Lung (tissue), 12 donors: ENCODE measurements around the gene GP9. TPM values are rescaled to one million over a fixed set of nuclear protein-coding genes. Genes with fewer than 3 reads are reported as not detected.

ENCODE experiments used
- ATAC-seq: fragments of 200-7000 bp; cut with Tn5 transposase; one replicate; pipeline ENCODE4 v1.9.1; 2020; ENCODE audit warnings: moderate number of reproducible peaks; ENCODE audit not compliant: insufficient read depth, low FRiP score
- DNase-seq, 3 donors: peaks; one replicate each; pipeline ENCODE4 v3.0.0-alpha.2; 2013 to 2017
- H3K27ac ChIP-seq, 2 donors: one replicate each; pipeline ENCODE4 v1.5.1; 2013; ENCODE audit warnings: mild to moderate bottlenecking in 2 of 2, moderate library complexity in 2 of 2, control low read depth in 1 of 2, inconsistent platforms in 1 of 2, low read depth in 1 of 2, low read length in 1 of 2
- H3K27me3 ChIP-seq, 3 donors: one replicate each; pipeline ENCODE4 v1.5.1; 2013; ENCODE audit warnings: low read length in 2 of 3; ENCODE audit not compliant: control insufficient read depth in 3 of 3, insufficient read depth in 3 of 3
- H3K36me3 ChIP-seq, 4 donors: one replicate each; pipeline ENCODE4 v1.5.1; 2013; ENCODE audit warnings: low read length in 4 of 4, mild to moderate bottlenecking in 1 of 4, moderate library complexity in 1 of 4; ENCODE audit not compliant: control insufficient read depth in 4 of 4, insufficient read depth in 4 of 4
- H3K4me1 ChIP-seq, 5 donors: one replicate each; pipeline ENCODE4 v1.5.1; 2013; ENCODE audit warnings: low read length in 5 of 5, mild to moderate bottlenecking in 2 of 5, moderate library complexity in 1 of 5; ENCODE audit not compliant: control insufficient read depth in 5 of 5, insufficient read depth in 5 of 5
- H3K4me3 ChIP-seq: one replicate; pipeline ENCODE4 v1.5.1; 2013; ENCODE audit warnings: mild to moderate bottlenecking, control low read depth, moderate library complexity
- H3K9ac ChIP-seq, 2 donors: one replicate each; pipeline ENCODE4 v1.5.1; 2013; ENCODE audit warnings: low read length in 2 of 2, control low read depth in 1 of 2; ENCODE audit not compliant: insufficient read depth in 1 of 2
- H3K9me3 ChIP-seq, 4 donors: one replicate each; pipeline ENCODE4 v1.5.1; 2013; ENCODE audit warnings: low read length in 3 of 4, mild to moderate bottlenecking in 1 of 4, moderate library complexity in 1 of 4; ENCODE audit not compliant: control insufficient read depth in 4 of 4, insufficient read depth in 3 of 4
- WGBS, 2 donors: extraction: QIAGEN DNeasy Blood & Tissue Kit; methylation state at CpG; one replicate each; pipeline ENCODE4 v1.1.7; 2013; 5-methylcytosine and 5-hydroxymethylcytosine counted together
- polyA plus RNA-seq, 2 donors: library from polyadenylated mRNA; stranded (reverse); fragments of 200-250 nt; gene quantifications; one replicate each; pipeline ENCODE4 v1.2.1, GENCODE V29; 2013
- total RNA-seq, 2 donors: library from RNA; depleted of rRNA in 1 of 2; stranded (reverse); fragments of >200 nt in 1 of 2; gene quantifications; one replicate each; pipeline ENCODE4 v1.2.1, GENCODE V29; 2014 to 2021
- TF ChIP-seq, protein P1 (sequence below): IDR thresholded peaks from 2 replicates; pipeline ENCODE4 v1.5.1; 2012; ENCODE audit warnings: mild to moderate bottlenecking; ENCODE audit errors: control extremely low read depth, extremely low read depth
- donor health status: control.
- donor health status: control.
- donor health status: Bipolar disorder and iron deficiency.
- donor health status: healthy.
- donor health status: DM: yes; HTN: yes; CAD: no.

The GP9 gene
- total and polyA plus RNA-seq, 4 donors: 0.40 to 6.2 (median 2.2) TPM

DNA sequence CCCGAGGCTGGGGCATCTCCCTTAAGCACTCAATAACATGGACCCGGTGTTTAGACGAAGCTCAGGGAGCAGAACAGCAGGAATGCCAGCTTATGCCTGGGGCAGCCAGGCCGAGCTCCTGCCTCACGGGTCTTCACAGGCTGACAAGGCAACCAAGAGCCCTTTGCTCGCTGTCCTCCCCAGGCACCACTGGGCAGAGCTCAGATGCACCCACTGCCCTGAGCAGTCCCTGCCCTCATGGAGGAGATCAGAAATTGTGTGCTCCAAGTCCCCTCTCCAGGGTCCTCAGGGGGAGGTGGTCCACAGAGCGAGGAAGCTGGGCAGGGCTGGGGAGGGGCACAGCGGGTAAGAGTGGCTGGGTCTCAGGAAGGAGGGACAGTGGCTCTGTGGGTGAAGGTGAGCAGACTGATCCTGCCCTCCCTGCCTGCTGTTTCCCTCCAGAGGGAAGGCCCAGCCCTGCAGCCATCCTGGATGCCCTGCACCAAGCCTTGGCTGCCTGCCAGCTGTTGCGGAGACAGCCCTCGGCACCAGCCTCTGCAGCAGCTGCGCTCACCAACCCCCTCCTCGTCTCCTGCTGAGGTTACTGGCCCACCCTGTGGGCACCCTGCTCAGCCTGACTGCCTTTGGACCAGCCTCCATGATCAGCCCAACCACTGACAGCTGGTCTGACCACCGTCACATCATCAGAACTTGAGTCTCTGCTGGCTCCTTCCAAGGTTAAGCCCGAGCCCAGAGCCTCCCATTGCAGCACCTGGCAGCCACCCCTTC lies 21.1 kb upstream of the GP9 start:
- no peak for ATAC-seq
- peak in 2 of 3 donors; percentile 26 to 56 for DNase-seq
- TF ChIP-seq, protein P1, sequence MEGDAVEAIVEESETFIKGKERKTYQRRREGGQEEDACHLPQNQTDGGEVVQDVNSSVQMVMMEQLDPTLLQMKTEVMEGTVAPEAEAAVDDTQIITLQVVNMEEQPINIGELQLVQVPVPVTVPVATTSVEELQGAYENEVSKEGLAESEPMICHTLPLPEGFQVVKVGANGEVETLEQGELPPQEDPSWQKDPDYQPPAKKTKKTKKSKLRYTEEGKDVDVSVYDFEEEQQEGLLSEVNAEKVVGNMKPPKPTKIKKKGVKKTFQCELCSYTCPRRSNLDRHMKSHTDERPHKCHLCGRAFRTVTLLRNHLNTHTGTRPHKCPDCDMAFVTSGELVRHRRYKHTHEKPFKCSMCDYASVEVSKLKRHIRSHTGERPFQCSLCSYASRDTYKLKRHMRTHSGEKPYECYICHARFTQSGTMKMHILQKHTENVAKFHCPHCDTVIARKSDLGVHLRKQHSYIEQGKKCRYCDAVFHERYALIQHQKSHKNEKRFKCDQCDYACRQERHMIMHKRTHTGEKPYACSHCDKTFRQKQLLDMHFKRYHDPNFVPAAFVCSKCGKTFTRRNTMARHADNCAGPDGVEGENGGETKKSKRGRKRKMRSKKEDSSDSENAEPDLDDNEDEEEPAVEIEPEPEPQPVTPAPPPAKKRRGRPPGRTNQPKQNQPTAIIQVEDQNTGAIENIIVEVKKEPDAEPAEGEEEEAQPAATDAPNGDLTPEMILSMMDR: no peak

DNA sequence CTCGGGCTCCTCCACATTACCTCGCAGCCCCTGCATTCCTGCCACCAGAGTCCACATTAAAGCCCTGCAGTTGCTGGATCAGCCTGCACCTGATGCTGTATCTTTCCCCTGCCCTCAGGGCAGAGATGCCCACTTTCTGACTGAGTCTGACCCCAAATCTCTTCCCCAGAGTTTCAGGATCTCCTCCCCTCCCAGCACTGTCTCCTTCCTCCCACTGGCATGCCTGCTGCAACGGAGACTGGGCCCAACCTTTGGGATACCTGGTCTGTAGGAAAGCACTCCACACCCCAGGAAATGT lies 20.6 kb upstream of the GP9 start:
- H3K36me3 ChIP-seq: peaks cover 0 to 9% (median 2%) of the 10 kb centered on the region in 4 donors
- no peaks in the 10 kb centered on the region for H3K9me3 ChIP-seq
- no peaks in the 10 kb centered on the region for H3K27me3 ChIP-seq
- WGBS, 2 donors: 80 to 87% methylated on average over 3 of the region's 3 CpGs
- DNase-seq: no peak
- no peak for ATAC-seq
- H3K9ac ChIP-seq: no peak overlapping the region
- peaks cover 0 to 8% (median 0%) of the 10 kb centered on the region in 5 donors for H3K4me1 ChIP-seq
- no peak overlapping the region for H3K27ac ChIP-seq
- H3K4me3 ChIP-seq: no peak overlapping the region
- TF ChIP-seq, protein P1: no peak

More for the DNA sequence above, 21.1 kb upstream of the GP9 start:
- Histone ChIP-seq H3K9ac (no peak overlapping the region), H3K27me3 (no peaks in the 10 kb centered on the region), H3K9me3 (no peaks in the 10 kb centered on the region), H3K27ac (no peak overlapping the region), H3K36me3 (peaks cover 0 to 9% (median 2%) of the 10 kb centered on the region in 4 donors), H3K4me1 (peaks cover 0 to 8% (median 0%) of the 10 kb centered on the region in 5 donors), H3K4me3 (no peak overlapping the region)
- WGBS, 2 donors: 62% methylated on average over 13 to 14 of the region's 14 CpGs

DNA sequence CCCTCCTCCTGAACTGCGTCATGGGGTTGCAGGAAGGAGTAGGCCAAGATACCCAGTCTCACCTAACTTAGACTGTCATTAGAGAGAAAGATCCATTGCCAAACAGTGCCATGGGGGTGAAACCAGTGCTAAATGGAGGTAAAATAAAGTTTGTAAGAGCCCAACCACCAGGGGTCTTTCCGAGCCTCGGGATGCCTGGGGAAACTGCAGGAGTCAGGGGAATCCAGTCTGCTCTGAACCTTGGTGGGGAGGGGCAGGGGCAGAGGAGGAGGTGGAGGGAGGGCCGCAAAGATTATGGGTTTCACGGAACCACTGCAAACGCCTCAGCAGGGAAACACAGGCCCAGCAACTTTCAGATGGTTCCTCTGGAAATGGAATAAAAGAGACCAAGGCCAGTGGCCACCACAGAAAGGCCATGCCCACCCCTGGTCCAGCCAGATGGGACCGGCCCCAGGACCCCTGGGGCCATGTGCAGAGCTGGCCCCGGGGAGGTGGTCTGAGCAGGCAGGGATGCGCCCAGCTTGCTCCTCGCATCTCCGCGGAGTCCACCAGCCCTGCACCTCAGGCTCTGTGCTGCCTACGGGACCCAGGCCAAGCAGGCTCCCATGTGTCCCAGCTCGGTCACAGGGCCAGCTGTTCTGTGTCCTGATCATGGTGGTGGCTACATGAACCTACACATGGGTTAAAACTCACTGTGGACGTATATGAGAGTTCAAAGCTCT lies 19.8 kb upstream of the GP9 start:
- Histone ChIP-seq H3K4me3 (no peak overlapping the region), H3K27me3 (peaks cover 0 to 4% (median 0%) of the 10 kb centered on the region in 3 donors), H3K36me3 (peaks cover 0 to 7% (median 1%) of the 10 kb centered on the region in 4 donors), H3K27ac (no peak overlapping the region), H3K4me1 (peaks cover 0 to 8% (median 0%) of the 10 kb centered on the region in 5 donors), H3K9ac (no peak overlapping the region), H3K9me3 (no peaks in the 10 kb centered on the region)
- TF ChIP-seq, protein P1: no peak
- 91 to 97% methylated on average over 15 of the region's 15 CpGs for WGBS, 2 donors
- no peak for DNase-seq
- no peak for ATAC-seq
